GM21576 (cell line): ENCODE measurements around the gene LYPD1.
"Not testable (repeated sequence)": the region's sequence is repeated elsewhere in the genome, so short reads cannot be mapped to it uniquely, and the experiment has no call there.

Experiments
- ATAC-seq: cut with Tn5 transposase; IDR thresholded peaks from one replicate; pipeline ENCODE4 v1.9.1; 2021; ENCODE audit warnings: mild to moderate bottlenecking, moderate library complexity; ENCODE audit not compliant: unreplicated experiment

The LYPD1 gene

GRCh38 chr2:132669908-132670495 is at the start of gene LYPD1:
Gene LYPD1, minus strand, starts transcription at chr2:132670205. Its CDS starts 273 bp downstream, at chr2:132669932.
- no peak for ATAC-seq

GRCh38 chr2:132719480-132719879 is 49.5 kb upstream of the LYPD1 start:
- no peak for ATAC-seq

GRCh38 chr2:132716954-132717353 is 46.9 kb upstream of the LYPD1 start:
- ATAC-seq: no peak

GRCh38 chr2:132715386-132716351 is 45.7 kb upstream of the LYPD1 start:
- no peak for ATAC-seq

GRCh38 chr2:132703396-132703795 is 33.4 kb upstream of the LYPD1 start:
- no peak for ATAC-seq

GRCh38 chr2:132701810-132702209 is 31.8 kb upstream of the LYPD1 start:
- no peak for ATAC-seq

GRCh38 chr2:132699802-132700201 is 29.8 kb upstream of the LYPD1 start:
- ATAC-seq: not testable (repeated sequence)

- not testable (repeated sequence) for ATAC-seq
Measured at GRCh38 chr2:132698347-132698746, 28.3 kb upstream of the LYPD1 start.

- no peak for ATAC-seq
Measured at GRCh38 chr2:132697556-132698205, 27.7 kb upstream of the LYPD1 start.

- ATAC-seq: no peak
Measured at GRCh38 chr2:132692816-132693215, 22.8 kb upstream of the LYPD1 start.

GRCh38 chr2:132691556-132691955 is 21.6 kb upstream of the LYPD1 start:
- ATAC-seq: no peak

GRCh38 chr2:132690664-132691303 is 20.8 kb upstream of the LYPD1 start:
- no peak for ATAC-seq

GRCh38 chr2:132681766-132682165 is 11.8 kb upstream of the LYPD1 start:
- ATAC-seq: no peak

GRCh38 chr2:132680544-132680943 is 10.5 kb upstream of the LYPD1 start:
- ATAC-seq: no peak

- no peak for ATAC-seq
Measured at GRCh38 chr2:132678483-132678882, 8.5 kb upstream of the LYPD1 start.

- ATAC-seq: no peak
Measured at GRCh38 chr2:132677661-132678060, 7.7 kb upstream of the LYPD1 start.

GRCh38 chr2:132676999-132677398 is 7.0 kb upstream of the LYPD1 start:
- no peak for ATAC-seq

GRCh38 chr2:132671151-132671835 is 1.3 kb upstream of the LYPD1 start:
- no peak for ATAC-seq

- ATAC-seq: no peak
Measured at GRCh38 chr2:132670496-132671150, 618 bp upstream of the LYPD1 start.
